Uterus (tissue), 4 donors: ENCODE measurements around the gene ZAR1L. TPM values are rescaled to one million over a fixed set of nuclear protein-coding genes. Genes with fewer than 3 reads are reported as not detected.

Experiments
- DNase-seq, 2 donors: peaks; one replicate each; pipeline ENCODE4 v3.0.0-alpha.2; 2019 to 2020
- H3K27ac ChIP-seq, 2 donors: fragments of 200-600 bp; sonication (generic); 1 replicate in 1 of 2; 2 replicates in 1 of 2; pipeline ENCODE4 v1.5.1; 2016 to 2018
- H3K27me3 ChIP-seq, 2 donors: fragments of 200-600 bp; sonication (generic); one replicate each; pipeline ENCODE4 v1.5.1; 2018 to 2019; ENCODE audit warnings: control low read depth in 1 of 2
- H3K36me3 ChIP-seq, 2 donors: fragments of 200-600 bp; sonication (generic); one replicate each; pipeline ENCODE4 v1.5.1; 2019; ENCODE audit warnings: control low read depth in 1 of 2
- H3K4me1 ChIP-seq, 2 donors: fragments of 200-600 bp; sonication (generic); one replicate each; pipeline ENCODE4 v1.5.1; 2018 to 2019; ENCODE audit warnings: control low read depth in 1 of 2
- H3K4me3 ChIP-seq, 2 donors: fragments of 200-600 bp; sonication (generic); 1 replicate in 1 of 2; 2 replicates in 1 of 2; pipeline ENCODE4 v1.5.1; 2018 to 2019; ENCODE audit warnings: mild to moderate bottlenecking in 1 of 2
- H3K9me3 ChIP-seq, 2 donors: fragments of 200-600 bp; sonication (generic); one replicate each; pipeline ENCODE4 v1.5.1; 2019; ENCODE audit warnings: control low read depth in 1 of 2
- POLR2A ChIP-seq, 2 donors: fragments of 450-650 bp; IDR thresholded peaks; one replicate each; pipeline ENCODE4 v1.6.1; 2016; ENCODE audit warnings: antibody characterized with exemption in 2 of 2, mild to moderate bottlenecking in 1 of 2, moderate library complexity in 1 of 2
- intact Hi-C: fragments of 100-400 bp; cut with DNase I; formaldehyde crosslinking; loops from one replicate; pipeline ENCODE4 v1.15.1; 2023; ENCODE audit warnings: low total_unique reads
- total RNA-seq, 4 donors: library from RNA; depleted of rRNA in 3 of 4; stranded (reverse); fragments of >200 nt in 3 of 4; gene quantifications; one replicate each; pipeline versions ENCODE4 v1.1.0 to v1.2.4, GENCODE V29; 2014 to 2023
- TF ChIP-seq, protein P1 (sequence below), 4 experiments: fragments of 200-600 bp in 2 of 4; fragments of 450-650 bp in 2 of 4; sonication (generic) in 2 of 4; IDR thresholded peaks; one replicate each; pipeline ENCODE4 v1.5.1; 2016 to 2019; ENCODE audit warnings: antibody characterized with exemption in 4 of 4, mild to moderate bottlenecking in 2 of 4, moderate library complexity in 1 of 4
- donor health status: DM: yes; HTN: yes; CAD: no.

ZAR1L gene
- total RNA-seq, 4 donors from 2014 or later: not detected

DNA sequence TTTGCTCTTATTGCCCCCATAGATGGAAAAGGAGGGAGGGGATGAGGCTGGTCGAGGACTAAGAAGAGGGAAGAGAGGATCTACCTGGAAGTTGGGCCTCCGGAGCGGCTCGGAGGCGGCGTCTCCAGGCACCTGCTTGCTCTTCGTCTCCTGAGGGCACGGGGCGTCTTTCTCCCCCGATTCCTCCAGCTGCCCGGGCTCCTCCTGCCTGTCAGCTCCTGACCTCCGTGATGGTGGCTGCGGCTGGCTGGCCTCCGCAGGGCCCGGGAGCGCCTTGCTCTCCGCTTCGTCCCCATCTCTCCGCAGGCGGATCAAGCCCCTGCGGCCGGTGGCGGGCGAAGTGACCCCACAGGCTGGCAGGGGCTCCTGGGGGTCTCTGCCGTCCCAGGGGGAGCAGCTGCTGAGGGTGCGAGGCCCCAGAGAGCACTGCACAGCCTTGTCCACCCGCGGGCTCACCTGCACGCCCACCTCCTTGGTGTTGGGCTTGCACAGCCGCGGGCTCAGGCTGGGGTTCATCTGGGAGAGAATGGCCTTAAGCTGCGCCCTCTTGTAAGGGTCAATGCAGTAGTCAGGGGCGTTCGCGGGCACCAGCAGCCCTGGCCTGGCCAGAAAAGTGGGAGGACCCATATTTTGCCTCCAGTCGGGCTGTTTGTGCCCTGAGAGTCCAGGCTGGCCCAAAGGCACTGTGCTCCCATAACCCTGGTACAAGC is 3.8 kb downstream of the ZAR1L start:
- no peak overlapping the region for H3K4me3 ChIP-seq
- H3K4me1 ChIP-seq: peaks cover 0 to 6% of the 10 kb centered on the region in 2 donors
- no peaks in the 10 kb centered on the region for H3K27me3 ChIP-seq
- intact Hi-C loops: no loop called here
- no peak for DNase-seq
- H3K27ac ChIP-seq: no peak overlapping the region
- no peaks in the 10 kb centered on the region for H3K36me3 ChIP-seq
- H3K9me3 ChIP-seq: no peaks in the 10 kb centered on the region
- no peak for TF ChIP-seq POLR2A (IDR thresholded peaks at IDR 0.05)
- TF ChIP-seq, protein P1, sequence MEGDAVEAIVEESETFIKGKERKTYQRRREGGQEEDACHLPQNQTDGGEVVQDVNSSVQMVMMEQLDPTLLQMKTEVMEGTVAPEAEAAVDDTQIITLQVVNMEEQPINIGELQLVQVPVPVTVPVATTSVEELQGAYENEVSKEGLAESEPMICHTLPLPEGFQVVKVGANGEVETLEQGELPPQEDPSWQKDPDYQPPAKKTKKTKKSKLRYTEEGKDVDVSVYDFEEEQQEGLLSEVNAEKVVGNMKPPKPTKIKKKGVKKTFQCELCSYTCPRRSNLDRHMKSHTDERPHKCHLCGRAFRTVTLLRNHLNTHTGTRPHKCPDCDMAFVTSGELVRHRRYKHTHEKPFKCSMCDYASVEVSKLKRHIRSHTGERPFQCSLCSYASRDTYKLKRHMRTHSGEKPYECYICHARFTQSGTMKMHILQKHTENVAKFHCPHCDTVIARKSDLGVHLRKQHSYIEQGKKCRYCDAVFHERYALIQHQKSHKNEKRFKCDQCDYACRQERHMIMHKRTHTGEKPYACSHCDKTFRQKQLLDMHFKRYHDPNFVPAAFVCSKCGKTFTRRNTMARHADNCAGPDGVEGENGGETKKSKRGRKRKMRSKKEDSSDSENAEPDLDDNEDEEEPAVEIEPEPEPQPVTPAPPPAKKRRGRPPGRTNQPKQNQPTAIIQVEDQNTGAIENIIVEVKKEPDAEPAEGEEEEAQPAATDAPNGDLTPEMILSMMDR (IDR thresholded peaks at IDR 0.05): no peak

DNA sequence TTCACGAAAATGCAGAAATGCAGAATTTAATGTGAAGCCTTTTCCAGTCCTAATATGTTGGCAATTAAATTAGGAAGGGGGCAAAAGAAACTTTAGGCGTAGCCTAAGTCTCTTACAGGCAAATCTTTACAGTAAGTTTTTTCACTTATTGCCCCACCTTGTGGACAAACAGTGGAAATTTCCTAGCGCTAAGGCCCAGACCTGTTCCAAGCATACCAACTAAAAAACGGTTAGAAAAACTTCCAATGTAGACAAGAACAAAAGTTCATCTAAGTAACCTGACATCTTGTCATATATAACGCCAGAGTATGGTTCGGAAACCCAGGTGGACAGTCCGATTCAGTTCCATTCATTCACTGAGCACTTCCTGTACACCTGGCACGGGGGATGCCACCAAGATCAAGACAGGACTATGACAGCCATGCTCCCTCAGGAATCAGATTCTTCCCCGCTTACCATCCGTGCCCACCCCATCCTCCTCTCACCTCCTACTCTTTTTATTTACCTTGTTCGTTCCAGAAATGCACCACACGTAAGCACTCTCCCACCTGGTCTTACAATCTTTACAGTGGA is 4.9 kb downstream of the ZAR1L start:
- intact Hi-C loops: no loop called here
- no peaks in the 10 kb centered on the region for H3K27me3 ChIP-seq
- TF ChIP-seq, protein P1 (IDR thresholded peaks at IDR 0.05): peak; percentile 74 to 84 (median 76)
- no peak for TF ChIP-seq POLR2A (IDR thresholded peaks at IDR 0.05)
- H3K27ac ChIP-seq: peak overlapping the region; percentile 13 to 67
- no peaks in the 10 kb centered on the region for H3K36me3 ChIP-seq
- peaks cover 0 to 6% of the 10 kb centered on the region in 2 donors for H3K4me1 ChIP-seq
- H3K4me3 ChIP-seq: peak overlapping the region in 1 of 2 donors; percentile 18
- H3K9me3 ChIP-seq: no peaks in the 10 kb centered on the region
- peak in 1 of 2 donors; percentile 21 for DNase-seq

DNA sequence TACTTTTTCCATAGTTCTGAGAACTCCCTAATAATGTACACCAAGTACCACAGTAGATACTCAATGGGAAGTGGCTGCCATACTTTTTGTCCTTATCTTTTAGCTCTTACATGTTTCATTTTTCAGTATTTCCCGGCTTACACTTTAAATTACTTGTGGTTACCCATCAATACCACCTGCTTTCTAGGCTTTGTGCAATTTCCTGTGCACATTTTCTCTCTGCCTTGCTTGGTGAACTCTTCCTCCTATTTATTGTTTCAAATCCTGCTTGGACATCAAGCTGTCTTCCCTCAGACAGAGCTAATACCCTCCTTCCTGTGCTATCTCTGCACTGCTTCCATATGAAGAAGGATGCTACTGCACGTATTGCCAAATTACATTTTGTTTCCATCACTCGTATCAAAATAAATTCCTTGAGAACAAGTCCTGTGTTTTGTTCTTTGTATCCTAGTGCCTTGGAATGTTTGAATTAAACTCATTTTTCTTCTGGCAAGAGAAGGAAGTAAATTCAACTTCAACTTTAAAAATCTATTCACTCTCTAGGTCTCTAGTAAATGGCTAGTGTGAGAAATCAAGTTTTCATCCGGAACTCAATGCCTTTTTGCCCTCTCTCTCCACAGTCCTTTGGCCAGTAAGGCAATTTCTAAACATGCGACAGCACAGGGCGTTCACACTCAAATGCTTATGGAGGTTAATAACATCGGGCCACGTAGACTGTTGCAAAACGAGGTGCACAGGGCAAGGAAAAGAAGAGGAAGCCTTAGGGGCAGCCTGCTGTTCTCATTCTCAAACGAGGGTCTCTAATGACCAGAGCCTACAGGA is 5.6 kb downstream of the ZAR1L start:
- TF ChIP-seq POLR2A (IDR thresholded peaks at IDR 0.05): no peak
- TF ChIP-seq, protein P1 (IDR thresholded peaks at IDR 0.05): no peak
- intact Hi-C loops: no loop called here
- Histone ChIP-seq H3K36me3 (no peaks in the 10 kb centered on the region), H3K9me3 (no peaks in the 10 kb centered on the region), H3K4me3 (peak overlapping the region in 1 of 2 donors; percentile 18), H3K27ac (peak overlapping the region; percentile 13 to 67), H3K4me1 (peaks cover 0 to 6% of the 10 kb centered on the region in 2 donors), H3K27me3 (no peaks in the 10 kb centered on the region)
- peak in 1 of 2 donors; percentile 29 for DNase-seq

DNA sequence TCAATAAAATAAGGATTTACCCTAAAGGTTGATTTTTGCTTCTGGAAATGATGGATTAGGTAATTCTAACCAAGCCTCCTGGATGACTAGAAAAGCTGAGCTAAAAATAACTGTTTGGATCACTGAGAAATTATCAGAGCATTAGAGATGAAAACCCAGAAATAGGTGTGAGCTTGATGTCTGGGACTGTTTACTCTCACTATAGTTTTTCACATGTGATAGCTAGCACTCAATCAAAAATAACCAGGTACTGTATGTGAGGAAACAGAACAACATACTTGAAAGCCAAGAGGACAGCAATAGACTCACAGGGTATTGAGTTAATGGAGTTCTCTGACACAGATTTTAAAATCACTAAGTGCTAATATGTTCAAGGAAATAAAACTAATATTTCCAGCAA is 9.5 kb downstream of the ZAR1L start:
- Histone ChIP-seq H3K27me3 (no peaks in the 10 kb centered on the region), H3K36me3 (no peaks in the 10 kb centered on the region), H3K4me1 (peaks cover 0 to 6% of the 10 kb centered on the region in 2 donors), H3K9me3 (no peaks in the 10 kb centered on the region), H3K27ac (no peak overlapping the region), H3K4me3 (no peak overlapping the region)
- intact Hi-C loops: no loop called here
- TF ChIP-seq POLR2A (IDR thresholded peaks at IDR 0.05): no peak
- TF ChIP-seq, protein P1 (IDR thresholded peaks at IDR 0.05): no peak
- no peak for DNase-seq
